HG02885 (cell line): ENCODE measurements around the gene SCYL3.
"Not testable (repeated sequence)": the region's sequence is repeated elsewhere in the genome, so short reads cannot be mapped to it uniquely, and the experiment has no call there.

Source experiments
- ATAC-seq: cut with Tn5 transposase; IDR thresholded peaks from one replicate; pipeline ENCODE4 v1.9.1; 2021; ENCODE audit warnings: mild to moderate bottlenecking; ENCODE audit not compliant: unreplicated experiment, poor library complexity

The SCYL3 gene

GRCh38 chr1:169874229-169874628 is 19.5 kb downstream of the SCYL3 start:
- ATAC-seq = no peak

- no peak for ATAC-seq
Observed at GRCh38 chr1:169873582-169874199, 20.0 kb downstream of the SCYL3 start.

- no peak for ATAC-seq
Observed at GRCh38 chr1:169872906-169873305, 20.8 kb downstream of the SCYL3 start.

- ATAC-seq = not testable (repeated sequence)
Observed at GRCh38 chr1:169871988-169872387, 21.7 kb downstream of the SCYL3 start.

- no peak for ATAC-seq
Observed at GRCh38 chr1:169869426-169869825, 24.3 kb downstream of the SCYL3 start.

- no peak for ATAC-seq
Observed at GRCh38 chr1:169868978-169869377, 24.7 kb downstream of the SCYL3 start.

- ATAC-seq = no peak
Observed at GRCh38 chr1:169867012-169867675, 26.6 kb downstream of the SCYL3 start.

- no peak for ATAC-seq
Observed at GRCh38 chr1:169866577-169866976, 27.1 kb downstream of the SCYL3 start.

- not testable (repeated sequence) for ATAC-seq
Observed at GRCh38 chr1:169864531-169864930, 29.2 kb downstream of the SCYL3 start.

GRCh38 chr1:169860750-169861149 is 32.9 kb downstream of the SCYL3 start:
- no peak for ATAC-seq

GRCh38 chr1:169860187-169860586 is 33.5 kb downstream of the SCYL3 start:
- no peak for ATAC-seq

- ATAC-seq = no peak
Observed at GRCh38 chr1:169859001-169859400, 34.7 kb downstream of the SCYL3 start.

- no peak for ATAC-seq
Observed at GRCh38 chr1:169858467-169858866, 35.2 kb downstream of the SCYL3 start.

- ATAC-seq = no peak
Observed at GRCh38 chr1:169853341-169853740, 40.4 kb downstream of the SCYL3 start.

- ATAC-seq = no peak
Observed at GRCh38 chr1:169849346-169850022, 44.2 kb downstream of the SCYL3 start.

- ATAC-seq = no peak
Observed at GRCh38 chr1:169848456-169848855, 45.2 kb downstream of the SCYL3 start.

- no peak for ATAC-seq
Observed at GRCh38 chr1:169844941-169845608, 48.6 kb downstream of the SCYL3 start.

- no peak for ATAC-seq
Observed at GRCh38 chr1:169838942-169839341, 54.8 kb downstream of the SCYL3 start.

- ATAC-seq = no peak
Observed at GRCh38 chr1:169836198-169836597, 57.5 kb downstream of the SCYL3 start.

- no peak for ATAC-seq
Observed at GRCh38 chr1:169835647-169836046, 58.0 kb downstream of the SCYL3 start.

GRCh38 chr1:169834869-169835268 is 58.8 kb downstream of the SCYL3 start:
- no peak for ATAC-seq
